ENCODE data around the gene MAN2B1. TPM values are rescaled to one million over a fixed set of nuclear protein-coding genes. Genes with fewer than 3 reads are reported as not detected.
A peak's percentile ranks its signal among the peaks of the same experiment; 100 is the strongest.
"Not testable (repeated sequence)": the region's sequence is repeated elsewhere in the genome, so short reads cannot be mapped to it uniquely, and the experiment has no call there.

MAN2B1 gene
- polyA plus RNA-seq, 2 of the 4 experiments (the other 2 are of a cell fraction) = 13.0 to 16.3 TPM

DNA sequence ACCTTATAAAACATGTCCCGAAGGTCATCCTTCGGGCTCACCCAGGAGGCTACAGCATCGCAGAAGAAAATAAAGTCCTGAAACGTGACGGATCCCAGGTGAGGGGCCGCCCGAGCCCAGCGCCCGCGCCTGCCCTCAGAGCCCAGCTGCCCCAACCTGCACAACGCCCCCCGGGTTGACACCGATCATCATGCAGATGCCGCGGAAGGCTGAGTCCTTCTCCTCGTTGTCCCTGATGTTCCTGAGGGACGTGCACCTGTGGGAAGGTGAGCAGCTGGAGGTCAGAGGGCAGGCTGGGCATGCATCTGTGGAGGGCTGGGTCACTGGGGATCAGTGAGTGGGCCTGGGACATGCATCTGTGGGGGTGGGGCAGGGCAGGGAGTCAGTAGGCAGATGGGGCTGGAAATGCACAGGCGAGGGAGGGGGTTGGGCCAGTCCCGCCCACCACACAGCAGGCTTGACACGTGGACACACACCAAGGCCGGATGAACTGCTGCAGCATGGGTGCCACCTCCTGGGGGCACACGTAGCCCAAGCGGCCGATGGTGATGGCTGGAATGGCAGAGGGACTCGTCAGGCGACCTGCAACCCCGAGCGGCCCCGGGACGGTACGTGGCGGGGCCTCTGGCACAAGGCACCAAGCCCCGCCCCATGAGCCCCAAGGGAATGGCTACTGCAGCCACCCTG is 35.2 kb upstream of the MAN2B1 start:
- POLR2A ChIA-PET = no interaction called here
- no peak for FAIRE-seq
- no peaks in the 10 kb centered on the region for H3K4me1 ChIP-seq

DNA sequence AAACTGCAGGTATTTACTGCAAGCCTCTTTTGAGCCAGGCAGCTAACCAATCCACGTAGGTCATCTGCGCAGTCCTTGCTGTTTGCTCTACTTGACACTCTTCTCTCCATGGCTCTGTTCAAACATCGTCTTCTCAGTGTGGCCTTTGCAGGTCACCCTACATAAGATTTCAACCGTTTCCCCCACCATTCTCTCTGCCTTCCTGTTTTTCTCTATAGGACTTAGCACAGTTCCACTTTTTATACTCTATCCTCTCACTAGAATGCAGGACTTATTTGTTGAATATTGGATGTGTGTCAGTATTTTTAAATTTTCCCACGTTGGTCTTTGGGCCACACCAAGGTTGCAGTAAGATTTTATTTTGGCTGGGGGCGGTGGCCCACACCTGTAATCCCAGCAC is 31.6 kb upstream of the MAN2B1 start:
- Histone ChIP-seq H3K4me2 (no peak overlapping the region), H3K4me1 (peaks cover 5% of the 10 kb centered on the region; the same call in 1 of the 3 replicates), H3K9me3 (no peaks in the 10 kb centered on the region), H3K4me3 (no peak overlapping the region), H3K27ac (no peak overlapping the region)
- ChIA-PET CTCF (interaction anchor here (1.9 to 2.0 kb wide), 2 partner anchors 10 to 20 kb away, joined by 5 to 7 read pairs; no protein-coding TSS in a partner anchor), POLR2A (no interaction called here)
- TF ChIP-seq CEBPB (IDR thresholded peaks at IDR 0.05) (no peak), FOXS1 (CRISPR knock-in tag; IDR thresholded peaks at IDR 0.05) (no peak), JUNB (IDR thresholded peaks at IDR 0.05) (no peak), TFCP2L1 (CRISPR knock-in tag; IDR thresholded peaks at IDR 0.05) (no peak), ZSCAN20 (CRISPR knock-in tag; IDR thresholded peaks at IDR 0.05) (no peak)
- TF ChIP-seq, protein P1, sequence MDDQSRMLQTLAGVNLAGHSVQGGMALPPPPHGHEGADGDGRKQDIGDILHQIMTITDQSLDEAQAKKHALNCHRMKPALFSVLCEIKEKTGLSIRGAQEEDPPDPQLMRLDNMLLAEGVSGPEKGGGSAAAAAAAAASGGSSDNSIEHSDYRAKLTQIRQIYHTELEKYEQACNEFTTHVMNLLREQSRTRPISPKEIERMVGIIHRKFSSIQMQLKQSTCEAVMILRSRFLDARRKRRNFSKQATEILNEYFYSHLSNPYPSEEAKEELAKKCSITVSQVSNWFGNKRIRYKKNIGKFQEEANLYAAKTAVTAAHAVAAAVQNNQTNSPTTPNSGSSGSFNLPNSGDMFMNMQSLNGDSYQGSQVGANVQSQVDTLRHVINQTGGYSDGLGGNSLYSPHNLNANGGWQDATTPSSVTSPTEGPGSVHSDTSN (IDR thresholded peaks at IDR 0.05) = no peak
- TF ChIP-seq, protein P2, sequence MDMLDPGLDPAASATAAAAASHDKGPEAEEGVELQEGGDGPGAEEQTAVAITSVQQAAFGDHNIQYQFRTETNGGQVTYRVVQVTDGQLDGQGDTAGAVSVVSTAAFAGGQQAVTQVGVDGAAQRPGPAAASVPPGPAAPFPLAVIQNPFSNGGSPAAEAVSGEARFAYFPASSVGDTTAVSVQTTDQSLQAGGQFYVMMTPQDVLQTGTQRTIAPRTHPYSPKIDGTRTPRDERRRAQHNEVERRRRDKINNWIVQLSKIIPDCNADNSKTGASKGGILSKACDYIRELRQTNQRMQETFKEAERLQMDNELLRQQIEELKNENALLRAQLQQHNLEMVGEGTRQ (IDR thresholded peaks at IDR 0.05) = no peak
- FAIRE-seq (no peak), ATAC-seq (no peak), DNase-seq (ENCODE audit: low read depth in 1 of 2, low spot score in 1 of 2) (no peak)
- WGBS (ENCODE audit: missing lambda C conversion rate) = 88% methylated on average over 6 of the region's 6 CpGs

More for the DNA sequence above, 35.2 kb upstream of the MAN2B1 start:
- WGBS (ENCODE audit: missing lambda C conversion rate) = 93% methylated on average over 27 of the region's 33 CpGs
- H3K4me2 ChIP-seq = no peak overlapping the region
- H3K27ac ChIP-seq = no peak overlapping the region
- CTCF ChIA-PET = no interaction called here
- no peak for TF ChIP-seq EP300 (IDR thresholded peaks at IDR 0.05)
- TF ChIP-seq HOXA7 (CRISPR knock-in tag; IDR thresholded peaks at IDR 0.05) = no peak
- TF ChIP-seq JUN (IDR thresholded peaks at IDR 0.05) = 0 out of 5 replicates have a peak, but pooled peaks of 1 of the 2 experiments have one; percentile 17
- TF ChIP-seq POLR2AphosphoS2 (conservative IDR thresholded peaks at IDR 0.05; ENCODE audit: low read length) = no peak
- no peak for DNase-seq (ENCODE audit: low read depth in 1 of 2, low spot score in 1 of 2)
- no peaks in the 10 kb centered on the region for H3K9me3 ChIP-seq
- ATAC-seq = no peak
- no peak overlapping the region for H3K4me3 ChIP-seq

DNA sequence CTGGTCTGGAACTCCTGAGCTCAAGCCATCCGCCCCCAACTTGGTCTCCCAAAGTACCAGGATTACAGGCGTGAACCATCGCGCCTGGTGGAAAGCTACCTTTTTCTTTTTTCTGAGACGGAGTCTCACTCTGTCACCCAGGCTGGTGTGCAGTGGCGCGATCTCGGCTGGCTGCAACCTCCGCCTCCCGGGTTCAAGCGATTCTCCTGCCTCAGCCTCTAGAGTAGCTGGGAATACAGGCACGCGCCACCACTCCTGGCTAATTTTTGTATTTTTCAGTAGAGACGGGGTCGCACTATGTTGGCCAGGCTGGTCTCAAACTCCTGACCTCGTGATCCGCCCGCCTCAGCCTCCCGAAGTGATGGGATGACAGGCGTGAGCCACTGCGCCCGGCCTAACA is 30.9 kb upstream of the MAN2B1 start:
- H3K27ac ChIP-seq; H3K4me1 ChIP-seq; ATAC-seq; FAIRE-seq; DNase-seq (ENCODE audit: low read depth in 1 of 2, low spot score in 1 of 2); POLR2A ChIA-PET; H3K9me3 ChIP-seq; H3K4me3 ChIP-seq: not testable (repeated sequence)
- WGBS (ENCODE audit: missing lambda C conversion rate) = 96% methylated on average over 22 of the region's 22 CpGs
- H3K4me2 ChIP-seq = peak overlapping the region; percentile 73; the same call in 2 of the 3 replicates
- CTCF ChIA-PET = interaction anchor here (1.1 to 2.0 kb wide), 3 partner anchors 11 to 21 kb away, joined by 4 to 7 read pairs (median 5); no protein-coding TSS in a partner anchor

DNA sequence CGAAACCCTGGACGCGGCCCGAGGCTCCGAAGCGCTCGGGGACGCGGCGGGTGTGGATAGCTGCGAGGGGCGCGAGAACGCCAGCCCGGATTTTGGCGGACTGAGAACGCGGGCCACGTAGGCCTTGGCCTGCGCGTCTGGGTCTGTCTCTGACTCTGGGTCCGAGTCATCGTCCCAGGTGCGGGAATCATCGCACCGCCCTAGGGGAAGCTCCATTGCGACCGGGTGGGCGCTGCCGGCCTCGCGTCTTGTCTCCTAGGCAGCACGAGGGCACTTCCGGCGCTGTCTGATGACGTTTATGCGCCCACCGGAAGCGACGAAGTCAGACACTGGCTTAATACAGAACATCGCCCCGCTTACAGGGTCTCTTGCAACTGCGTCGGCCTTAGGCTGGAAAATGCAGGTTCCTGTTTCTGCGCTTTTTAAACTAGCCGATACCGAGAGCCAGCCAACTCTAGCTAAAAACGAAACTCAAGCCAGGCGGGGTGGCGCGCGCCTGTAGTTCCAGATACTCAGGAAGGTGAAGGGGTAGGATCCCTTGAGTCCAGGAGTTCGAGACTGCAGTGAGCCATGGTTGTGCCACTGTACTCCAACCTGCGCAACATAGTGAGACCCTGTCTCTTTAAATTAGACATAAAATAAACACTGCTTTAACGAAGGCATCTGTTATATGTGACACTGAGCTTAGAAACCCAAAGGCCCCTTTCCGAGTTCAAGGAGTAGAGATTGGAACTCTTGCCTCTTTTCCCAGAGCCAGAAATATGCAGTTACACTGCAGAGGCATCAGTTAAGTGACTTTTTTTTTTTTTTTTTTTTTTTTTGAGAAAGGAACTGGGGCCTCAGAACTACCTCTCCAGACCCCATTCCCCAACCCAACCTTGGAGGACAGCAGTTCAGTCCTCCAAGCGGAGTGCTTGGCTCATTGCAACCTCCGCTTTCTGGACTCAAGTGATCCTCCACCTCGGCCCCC is 30.1 kb upstream of the MAN2B1 start, which contains the start of gene FBXW9:
TSS of gene FBXW9 (minus strand) at position 266 of the 970 bp plus-strand sequence. CDS start at position 216, 50 bp downstream.
- ATAC-seq (peak; percentile 83 to 89), DNase-seq (ENCODE audit: low read depth in 1 of 2, low spot score in 1 of 2) (peak; percentile 85 to 94), FAIRE-seq (no peak)
- H3K4me2 ChIP-seq = peak within 1 kb of the TSS; percentile 73
- POLR2A ChIA-PET = no interaction called here
- no peaks in the 10 kb centered on the region for H3K9me3 ChIP-seq
- H3K4me3 ChIP-seq = peak within 1 kb of the TSS; percentile 71
- CTCF ChIA-PET = interaction anchor here (0.6 to 2.0 kb wide), 6 partner anchors 12 to 122 kb away, joined by 3 to 7 read pairs (median 4); no protein-coding TSS in a partner anchor
- peaks cover 5% of the 10 kb centered on the region; the same call in 1 of the 3 replicates for H3K4me1 ChIP-seq
- WGBS (ENCODE audit: missing lambda C conversion rate) = 23% methylated on average over 19 of the region's 59 CpGs
- peak within 1 kb of the TSS; percentile 75 to 91 for H3K27ac ChIP-seq
- TF ChIP-seq JUN (IDR thresholded peaks at IDR 0.05) = peak; percentile 49 to 82; a peak in 3 of 5 replicates
- TF ChIP-seq MAFK (IDR thresholded peaks at IDR 0.05; ENCODE audit: partially characterized antibody) = no peak
- TF ChIP-seq HEYL (CRISPR knock-in tag; IDR thresholded peaks at IDR 0.05) = no peak
- TF ChIP-seq MAZ (IDR thresholded peaks at IDR 0.05; ENCODE audit: borderline replicate concordance, low read depth, low read length) = no peak
- TF ChIP-seq, protein P3, sequence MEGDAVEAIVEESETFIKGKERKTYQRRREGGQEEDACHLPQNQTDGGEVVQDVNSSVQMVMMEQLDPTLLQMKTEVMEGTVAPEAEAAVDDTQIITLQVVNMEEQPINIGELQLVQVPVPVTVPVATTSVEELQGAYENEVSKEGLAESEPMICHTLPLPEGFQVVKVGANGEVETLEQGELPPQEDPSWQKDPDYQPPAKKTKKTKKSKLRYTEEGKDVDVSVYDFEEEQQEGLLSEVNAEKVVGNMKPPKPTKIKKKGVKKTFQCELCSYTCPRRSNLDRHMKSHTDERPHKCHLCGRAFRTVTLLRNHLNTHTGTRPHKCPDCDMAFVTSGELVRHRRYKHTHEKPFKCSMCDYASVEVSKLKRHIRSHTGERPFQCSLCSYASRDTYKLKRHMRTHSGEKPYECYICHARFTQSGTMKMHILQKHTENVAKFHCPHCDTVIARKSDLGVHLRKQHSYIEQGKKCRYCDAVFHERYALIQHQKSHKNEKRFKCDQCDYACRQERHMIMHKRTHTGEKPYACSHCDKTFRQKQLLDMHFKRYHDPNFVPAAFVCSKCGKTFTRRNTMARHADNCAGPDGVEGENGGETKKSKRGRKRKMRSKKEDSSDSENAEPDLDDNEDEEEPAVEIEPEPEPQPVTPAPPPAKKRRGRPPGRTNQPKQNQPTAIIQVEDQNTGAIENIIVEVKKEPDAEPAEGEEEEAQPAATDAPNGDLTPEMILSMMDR (IDR thresholded peaks at IDR 0.05) = no peak
- TF ChIP-seq, protein P4, sequence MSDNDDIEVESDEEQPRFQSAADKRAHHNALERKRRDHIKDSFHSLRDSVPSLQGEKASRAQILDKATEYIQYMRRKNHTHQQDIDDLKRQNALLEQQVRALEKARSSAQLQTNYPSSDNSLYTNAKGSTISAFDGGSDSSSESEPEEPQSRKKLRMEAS (IDR thresholded peaks at IDR 0.05) = peak; percentile 80
- TF ChIP-seq, protein P5, sequence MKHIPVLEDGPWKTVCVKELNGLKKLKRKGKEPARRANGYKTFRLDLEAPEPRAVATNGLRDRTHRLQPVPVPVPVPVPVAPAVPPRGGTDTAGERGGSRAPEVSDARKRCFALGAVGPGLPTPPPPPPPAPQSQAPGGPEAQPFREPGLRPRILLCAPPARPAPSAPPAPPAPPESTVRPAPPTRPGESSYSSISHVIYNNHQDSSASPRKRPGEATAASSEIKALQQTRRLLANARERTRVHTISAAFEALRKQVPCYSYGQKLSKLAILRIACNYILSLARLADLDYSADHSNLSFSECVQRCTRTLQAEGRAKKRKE (CRISPR knock-in tag; IDR thresholded peaks at IDR 0.05; ENCODE audit: low read depth) = no peak
- TF ChIP-seq, protein P6, sequence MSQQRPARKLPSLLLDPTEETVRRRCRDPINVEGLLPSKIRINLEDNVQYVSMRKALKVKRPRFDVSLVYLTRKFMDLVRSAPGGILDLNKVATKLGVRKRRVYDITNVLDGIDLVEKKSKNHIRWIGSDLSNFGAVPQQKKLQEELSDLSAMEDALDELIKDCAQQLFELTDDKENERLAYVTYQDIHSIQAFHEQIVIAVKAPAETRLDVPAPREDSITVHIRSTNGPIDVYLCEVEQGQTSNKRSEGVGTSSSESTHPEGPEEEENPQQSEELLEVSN (IDR thresholded peaks at IDR 0.05; ENCODE audit: borderline replicate concordance, low read depth) = peak; percentile 49; the same call in 1 of the 2 replicates
- 0 out of 2 replicates have a peak, but pooled peaks have one; percentile 27 for TF ChIP-seq PHF8 (IDR thresholded peaks at IDR 0.05; ENCODE audit: borderline replicate concordance, low read depth)
- TF ChIP-seq TP53 (CRISPR knock-in tag; IDR thresholded peaks at IDR 0.05) = no peak
- peak; percentile 5; the same call in 1 of the 2 replicates for TF ChIP-seq GATA3 (IDR thresholded peaks at IDR 0.05; ENCODE audit: borderline replicate concordance)
- peak; percentile 83; the same call in 1 of the 2 replicates for TF ChIP-seq POLR2AphosphoS2 (conservative IDR thresholded peaks at IDR 0.05; ENCODE audit: low read length)

All from A549 (cell line).